Neural crest cell (in vitro differentiated cells): ENCODE measurements around the gene CNTNAP2. TPM values are rescaled to one million over a fixed set of nuclear protein-coding genes. Genes with fewer than 3 reads are reported as not detected.

Source experiments
- DNase-seq: peaks from one replicate; pipeline ENCODE4 v3.0.0; 2021; ENCODE audit warnings: low read depth, mixed read lengths, low spot score
- H3K27ac Mint-ChIP-seq: one replicate; pipeline ENCODE4 v1.8.0; 2021; ENCODE audit warnings: mild to moderate bottlenecking, mixed read lengths; ENCODE audit not compliant: unreplicated experiment
- H3K27me3 Mint-ChIP-seq: 2 replicates; pipeline ENCODE4 v1.8.0; 2021; ENCODE audit warnings: low read depth, mild to moderate bottlenecking, mixed read lengths
- H3K36me3 Mint-ChIP-seq: 2 replicates; pipeline ENCODE4 v1.8.0; 2021; ENCODE audit warnings: low read depth, mild to moderate bottlenecking, mixed read lengths
- H3K4me1 Mint-ChIP-seq: 2 replicates; pipeline ENCODE4 v1.8.0; 2021; ENCODE audit warnings: mixed read lengths
- H3K4me3 Mint-ChIP-seq: one replicate; pipeline ENCODE4 v1.8.0; 2021; ENCODE audit warnings: mild to moderate bottlenecking, mixed read lengths
- H3K9me3 Mint-ChIP-seq: 2 replicates; pipeline ENCODE4 v1.8.0; 2021; ENCODE audit warnings: mixed read lengths
- total RNA-seq: library from RNA; stranded (reverse); gene quantifications from 2 replicates; pipeline ENCODE4 v1.2.1, GENCODE V29; 2021
- TF ChIP-seq, protein P1 (sequence below): fragments of 200-600 bp; sonication (generic); conservative IDR thresholded peaks from 2 replicates; pipeline ENCODE4 v1.5.0; 2021; ENCODE audit warnings: antibody characterized with exemption, mild to moderate bottlenecking

Gene CNTNAP2
- total RNA-seq, 1 donor from 2014 or later, result 12.9 TPM

DNA sequence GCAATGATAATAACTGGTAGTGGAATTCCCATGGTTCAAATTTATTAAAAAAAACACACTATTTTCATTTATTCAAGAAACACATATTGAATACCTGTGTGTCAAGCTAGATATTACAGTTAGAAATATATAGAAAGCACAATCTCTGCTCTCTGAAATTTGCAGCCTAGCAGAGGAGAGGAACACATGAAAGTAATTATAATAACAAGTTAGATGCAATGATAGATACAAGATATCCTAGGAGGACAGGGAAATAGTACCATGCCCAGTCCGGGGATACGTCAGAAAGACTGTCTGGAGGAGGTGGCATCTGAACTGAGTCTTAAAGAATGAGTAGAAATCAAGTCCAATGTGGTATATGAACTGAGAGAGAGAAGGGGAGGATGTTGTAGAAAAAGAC lies 1988.3 kb downstream of the CNTNAP2 start:
- TF ChIP-seq, protein P1, sequence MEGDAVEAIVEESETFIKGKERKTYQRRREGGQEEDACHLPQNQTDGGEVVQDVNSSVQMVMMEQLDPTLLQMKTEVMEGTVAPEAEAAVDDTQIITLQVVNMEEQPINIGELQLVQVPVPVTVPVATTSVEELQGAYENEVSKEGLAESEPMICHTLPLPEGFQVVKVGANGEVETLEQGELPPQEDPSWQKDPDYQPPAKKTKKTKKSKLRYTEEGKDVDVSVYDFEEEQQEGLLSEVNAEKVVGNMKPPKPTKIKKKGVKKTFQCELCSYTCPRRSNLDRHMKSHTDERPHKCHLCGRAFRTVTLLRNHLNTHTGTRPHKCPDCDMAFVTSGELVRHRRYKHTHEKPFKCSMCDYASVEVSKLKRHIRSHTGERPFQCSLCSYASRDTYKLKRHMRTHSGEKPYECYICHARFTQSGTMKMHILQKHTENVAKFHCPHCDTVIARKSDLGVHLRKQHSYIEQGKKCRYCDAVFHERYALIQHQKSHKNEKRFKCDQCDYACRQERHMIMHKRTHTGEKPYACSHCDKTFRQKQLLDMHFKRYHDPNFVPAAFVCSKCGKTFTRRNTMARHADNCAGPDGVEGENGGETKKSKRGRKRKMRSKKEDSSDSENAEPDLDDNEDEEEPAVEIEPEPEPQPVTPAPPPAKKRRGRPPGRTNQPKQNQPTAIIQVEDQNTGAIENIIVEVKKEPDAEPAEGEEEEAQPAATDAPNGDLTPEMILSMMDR, result no peak
- H3K4me3 Mint-ChIP-seq, result no peak overlapping the region
- no peaks in the 10 kb centered on the region for H3K4me1 Mint-ChIP-seq
- no peak for DNase-seq
- no peaks in the 10 kb centered on the region for H3K27me3 Mint-ChIP-seq
- H3K36me3 Mint-ChIP-seq, result no peaks in the 10 kb centered on the region
- H3K9me3 Mint-ChIP-seq, result peaks cover 2% of the 10 kb centered on the region
- no peak overlapping the region for H3K27ac Mint-ChIP-seq

DNA sequence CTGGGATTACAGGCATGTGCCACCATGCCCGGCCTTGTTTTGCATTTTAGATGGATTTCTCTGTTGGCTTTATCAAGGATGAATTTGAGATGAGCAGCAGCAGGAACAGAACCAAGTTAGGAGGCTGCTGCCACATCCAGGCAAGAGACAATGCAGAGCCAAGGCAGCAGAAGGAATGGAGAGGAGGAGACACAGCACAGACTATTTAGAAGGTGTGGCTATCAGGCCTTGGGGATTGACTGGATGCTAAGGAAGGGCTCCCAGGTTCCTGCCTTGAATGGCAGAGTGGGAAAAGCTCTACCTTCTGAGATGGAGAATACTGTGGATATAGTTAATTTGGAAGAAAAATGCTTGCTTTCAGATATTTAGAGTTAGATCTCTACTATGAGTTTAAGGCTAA lies 1989.3 kb downstream of the CNTNAP2 start:
- TF ChIP-seq, protein P1, result no peak
- H3K4me3 Mint-ChIP-seq, result no peak overlapping the region

DNA sequence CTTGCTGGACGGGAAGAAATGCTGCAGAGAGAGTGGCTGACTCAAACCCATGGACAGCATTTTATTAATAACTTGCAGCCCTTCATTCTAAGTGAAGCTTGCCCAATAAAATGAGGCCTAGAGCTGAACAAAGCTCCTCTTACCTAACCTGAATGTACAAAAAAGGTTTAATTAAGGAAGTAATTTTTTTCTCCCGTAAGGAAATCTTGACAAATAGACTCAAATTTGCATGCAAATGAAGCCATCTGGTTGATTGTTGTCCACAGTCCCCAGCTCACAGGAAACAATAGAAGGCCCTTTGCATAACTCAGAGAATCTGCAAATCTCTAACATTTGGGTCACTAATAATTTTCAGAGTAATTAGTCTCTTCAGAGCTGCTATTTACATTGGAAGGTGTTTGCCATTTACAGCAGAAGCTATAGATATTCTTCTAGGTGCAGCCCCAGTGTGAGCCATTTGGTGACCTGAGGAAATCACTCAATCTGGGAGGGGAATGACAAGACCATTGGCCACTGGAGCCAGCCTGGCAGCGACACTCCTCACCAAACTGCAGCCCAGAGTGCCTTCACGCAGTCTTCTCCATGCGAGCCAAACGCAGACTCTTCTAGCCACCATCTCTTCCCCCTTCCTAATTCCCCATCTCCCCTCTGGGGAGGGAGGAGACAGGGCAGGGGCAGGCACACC lies 1991.0 kb downstream of the CNTNAP2 start:
- H3K4me1 Mint-ChIP-seq, result no peaks in the 10 kb centered on the region
- DNase-seq, result no peak
- H3K27ac Mint-ChIP-seq, result no peak overlapping the region
- H3K36me3 Mint-ChIP-seq, result no peaks in the 10 kb centered on the region
- TF ChIP-seq, protein P1, result no peak
- H3K9me3 Mint-ChIP-seq, result peaks cover 2% of the 10 kb centered on the region
- no peaks in the 10 kb centered on the region for H3K27me3 Mint-ChIP-seq
- no peak overlapping the region for H3K4me3 Mint-ChIP-seq

More for the DNA sequence above, 1989.3 kb downstream of the CNTNAP2 start:
- no peak overlapping the region for H3K27ac Mint-ChIP-seq
- no peaks in the 10 kb centered on the region for H3K27me3 Mint-ChIP-seq
- no peaks in the 10 kb centered on the region for H3K36me3 Mint-ChIP-seq
- no peaks in the 10 kb centered on the region for H3K9me3 Mint-ChIP-seq
- no peak for DNase-seq
- no peaks in the 10 kb centered on the region for H3K4me1 Mint-ChIP-seq

DNA sequence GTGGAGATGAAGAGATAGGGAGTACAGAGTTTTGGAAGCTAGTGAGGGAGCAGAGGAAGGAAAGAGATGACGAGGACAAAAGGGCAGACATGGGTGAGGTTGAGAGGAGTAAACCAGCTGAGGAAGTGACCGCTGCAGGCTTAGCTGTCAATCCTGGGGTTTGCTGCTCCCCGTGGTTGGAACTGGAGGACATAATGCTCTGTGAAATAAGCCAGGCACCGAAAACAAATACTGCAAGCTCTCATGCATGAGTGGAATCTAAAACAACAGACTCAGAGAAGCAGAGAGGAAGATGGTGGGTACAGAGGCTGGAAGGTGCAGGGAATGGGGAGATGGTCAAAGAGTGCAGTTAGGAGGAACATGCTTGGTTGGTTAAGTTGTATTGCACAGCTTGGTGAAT lies 1991.8 kb downstream of the CNTNAP2 start:
- TF ChIP-seq, protein P1, result no peak
- no peak for DNase-seq
- peaks cover 2% of the 10 kb centered on the region for H3K9me3 Mint-ChIP-seq
- no peaks in the 10 kb centered on the region for H3K36me3 Mint-ChIP-seq
- H3K27me3 Mint-ChIP-seq, result no peaks in the 10 kb centered on the region
- no peaks in the 10 kb centered on the region for H3K4me1 Mint-ChIP-seq
- H3K4me3 Mint-ChIP-seq, result no peak overlapping the region
- H3K27ac Mint-ChIP-seq, result no peak overlapping the region

DNA sequence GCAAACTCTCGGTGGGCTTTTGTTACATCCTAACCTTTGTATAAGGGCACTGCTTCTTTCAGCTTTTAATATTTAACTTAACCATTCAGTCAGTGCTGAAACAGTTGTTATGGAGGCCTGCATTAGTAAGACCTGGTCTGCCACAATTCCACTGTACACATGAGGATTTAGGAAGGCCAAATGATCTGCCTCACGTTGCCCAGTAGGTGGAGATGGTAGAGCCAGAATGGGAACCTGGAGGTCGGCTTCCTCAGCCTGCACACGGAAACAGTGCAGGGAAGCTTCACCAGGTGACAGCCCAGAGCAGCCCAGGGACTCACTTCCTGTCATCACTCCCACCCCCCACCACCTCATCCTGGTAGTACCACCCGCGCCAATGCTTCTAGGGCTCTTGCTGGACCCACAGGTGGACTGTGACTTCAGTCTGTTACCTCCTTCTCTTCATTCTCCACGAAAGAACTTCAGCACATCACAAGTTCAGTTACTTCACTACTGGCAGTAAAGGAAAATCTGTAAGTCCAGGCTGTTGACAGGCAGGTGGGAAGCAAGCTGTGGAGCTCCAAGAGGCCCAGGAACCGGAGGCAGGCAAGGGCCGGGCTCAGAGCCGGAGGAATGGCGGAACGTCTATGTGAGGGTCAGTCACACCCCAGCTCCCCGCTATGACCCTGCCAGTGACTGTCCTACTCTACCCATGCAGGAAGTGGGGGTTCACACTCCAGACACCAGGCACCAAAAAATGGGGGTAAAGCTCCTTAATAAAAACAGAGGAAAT lies 1993.7 kb downstream of the CNTNAP2 start:
- Mint-ChIP-seq H3K27me3 (no peaks in the 10 kb centered on the region), H3K9me3 (peaks cover 2% of the 10 kb centered on the region), H3K4me3 (no peak overlapping the region), H3K36me3 (no peaks in the 10 kb centered on the region), H3K27ac (no peak overlapping the region), H3K4me1 (peaks cover 5% of the 10 kb centered on the region)
- TF ChIP-seq, protein P1, result peak; percentile 34
- no peak for DNase-seq
